Muscle of back (tissue), 11 donors: ENCODE data around the gene TPRKB. TPM values are rescaled to one million over a fixed set of nuclear protein-coding genes. Genes with fewer than 3 reads are reported as not detected.
"Not testable (repeated sequence)": the region's sequence is repeated elsewhere in the genome, so short reads cannot be mapped to it uniquely, and the experiment has no call there.

ENCODE experiments used
- DNase-seq, 3 donors: peaks; one replicate each; pipeline versions ENCODE4 v3.0.0 to v3.0.0-alpha.2; 2013
- polyA plus RNA-seq, 10 donors: library from polyadenylated mRNA; unstranded; fragments of 120-200 nt; gene quantifications; one replicate each; pipeline ENCODE4 v1.2.1, GENCODE V29; 2013; ENCODE audit not compliant: insufficient read length in 10 of 10

Gene TPRKB
- polyA plus RNA-seq, 10 donors: 40.1 to 49.2 (median 44.3) TPM

DNA sequence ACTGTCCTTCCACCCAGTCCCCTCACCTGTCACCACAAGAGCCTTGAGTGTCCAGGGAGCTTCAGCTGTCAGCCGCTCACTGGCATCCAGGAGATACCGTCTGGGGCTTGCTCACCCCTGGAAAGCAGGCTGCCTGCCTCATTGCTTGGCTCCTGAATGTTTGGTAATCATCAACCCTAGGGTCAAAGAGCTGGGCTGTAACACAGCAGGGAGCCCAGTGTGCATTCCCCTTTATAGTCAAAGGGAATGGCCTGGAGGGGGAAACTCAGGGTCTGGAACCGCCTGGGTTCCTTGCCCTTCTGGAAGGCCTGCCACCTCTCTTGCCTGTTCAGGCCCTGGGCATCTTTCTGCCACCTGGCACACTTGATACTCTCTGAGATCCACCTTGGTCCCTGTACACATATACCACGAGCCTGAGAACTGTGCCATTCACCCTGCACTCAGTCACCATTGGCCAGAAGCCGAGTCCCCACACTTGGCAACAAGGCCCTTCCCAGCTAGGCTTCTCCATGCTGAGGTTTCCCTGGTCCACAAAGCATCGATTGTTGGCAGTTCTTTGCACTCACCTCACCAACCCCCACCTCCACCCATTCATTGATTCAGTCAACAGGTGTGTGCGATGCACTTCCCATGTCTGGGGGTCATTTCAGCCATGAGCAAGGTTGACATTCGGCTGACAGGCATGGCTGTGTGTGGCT lies 35.0 kb downstream of the TPRKB start:
- DNase-seq: no peak

DNA sequence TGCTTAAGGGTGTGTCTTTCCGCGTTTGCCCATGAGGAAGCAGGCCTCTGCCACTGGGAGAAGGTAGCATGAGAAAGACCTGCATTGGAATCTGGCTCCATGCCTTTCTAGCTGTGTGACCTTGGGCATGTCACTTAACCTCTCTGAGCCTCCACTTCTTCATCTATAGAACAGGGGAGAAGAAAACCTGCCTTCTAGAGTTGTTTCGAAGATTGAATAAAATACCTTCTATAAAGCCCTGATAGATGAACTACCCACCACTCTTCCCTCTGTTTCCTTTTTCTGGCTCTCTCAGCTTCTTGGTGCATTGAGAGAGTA lies 35.7 kb downstream of the TPRKB start:
- DNase-seq: not testable (repeated sequence)

DNA sequence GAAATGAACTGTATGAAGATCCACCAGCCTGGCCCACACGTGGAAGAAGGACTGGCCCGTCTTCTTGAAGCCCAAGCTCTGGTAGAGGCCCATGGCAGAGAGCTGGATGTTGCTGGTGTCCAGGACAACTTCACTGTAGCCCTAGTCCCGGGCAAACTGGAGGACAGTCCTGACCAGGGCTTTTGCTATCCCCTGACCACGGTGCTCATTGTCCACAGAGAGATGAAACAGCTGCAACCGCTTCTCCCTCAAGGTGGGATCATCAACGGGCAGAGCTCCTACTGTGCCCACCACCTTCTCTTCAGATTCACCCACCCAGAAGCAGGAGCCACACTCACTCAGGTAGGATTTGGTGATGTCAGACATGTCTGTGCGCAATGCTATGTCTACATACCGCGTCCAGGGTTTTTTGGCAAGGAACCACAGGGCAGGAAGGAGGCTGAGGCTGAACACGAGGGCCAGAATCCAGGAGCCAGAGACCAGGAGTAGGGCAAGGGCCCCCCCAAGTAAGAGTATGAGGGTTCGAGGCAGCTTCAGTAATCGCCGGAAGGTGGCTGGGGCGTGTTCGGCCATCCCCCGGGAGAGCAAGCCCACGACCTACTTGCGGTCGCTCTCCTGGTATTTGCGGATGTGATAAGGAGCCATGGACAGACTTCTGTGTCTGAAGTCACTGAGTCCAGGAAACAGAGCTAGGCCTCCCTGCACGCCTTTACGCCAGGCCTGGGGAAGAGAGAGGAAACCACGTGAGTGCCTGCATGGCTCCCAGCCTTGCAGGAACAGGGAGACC lies 36.3 kb downstream of the TPRKB start:
- no peak for DNase-seq

GRCh38 chr2:73700131-73700611 lies 37.0 kb downstream of the TPRKB start:
- peak in 1 of 3 donors; percentile 20 for DNase-seq

GRCh38 chr2:73699437-73699836 lies 37.7 kb downstream of the TPRKB start:
- DNase-seq: no peak

DNA sequence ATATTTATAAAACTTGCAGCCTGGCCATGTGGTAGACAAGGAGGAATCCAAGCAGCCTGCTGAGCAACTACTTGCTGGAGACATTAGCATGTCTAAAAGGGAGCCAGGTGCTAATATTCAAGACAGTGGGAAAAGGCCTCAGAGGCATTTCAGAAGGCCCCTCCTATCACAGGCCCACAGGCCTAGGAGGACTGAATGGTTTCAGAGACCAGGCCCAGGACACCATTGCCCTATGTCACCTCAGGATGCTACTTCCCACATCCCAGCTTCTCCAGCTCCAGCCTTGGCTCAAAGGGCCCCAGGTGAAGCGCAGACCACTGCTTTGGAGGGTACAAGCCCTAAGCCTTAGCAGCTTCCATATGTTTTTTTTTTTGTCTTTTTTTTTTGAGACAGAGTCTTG lies 39.0 kb downstream of the TPRKB start:
- DNase-seq: no peak

DNA sequence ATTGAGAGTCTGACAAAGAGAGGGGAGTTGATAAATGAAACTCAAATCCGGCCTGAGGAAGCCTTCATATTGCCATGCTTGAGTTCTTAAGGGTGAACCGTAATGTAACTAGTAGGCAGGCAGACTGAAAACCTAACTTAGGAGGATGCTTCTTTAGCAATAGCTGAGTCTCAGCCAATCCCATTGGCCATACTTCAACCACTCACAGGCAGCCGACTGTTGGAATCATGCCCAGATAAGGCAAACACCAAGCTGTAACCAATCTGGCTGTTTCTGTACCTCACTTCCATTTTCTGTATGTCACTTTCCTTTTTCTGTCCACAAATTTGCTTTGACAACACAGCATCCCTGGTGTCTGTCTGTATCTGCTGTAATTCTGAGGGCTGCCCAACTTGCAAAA lies 39.5 kb downstream of the TPRKB start:
- no peak for DNase-seq

DNA sequence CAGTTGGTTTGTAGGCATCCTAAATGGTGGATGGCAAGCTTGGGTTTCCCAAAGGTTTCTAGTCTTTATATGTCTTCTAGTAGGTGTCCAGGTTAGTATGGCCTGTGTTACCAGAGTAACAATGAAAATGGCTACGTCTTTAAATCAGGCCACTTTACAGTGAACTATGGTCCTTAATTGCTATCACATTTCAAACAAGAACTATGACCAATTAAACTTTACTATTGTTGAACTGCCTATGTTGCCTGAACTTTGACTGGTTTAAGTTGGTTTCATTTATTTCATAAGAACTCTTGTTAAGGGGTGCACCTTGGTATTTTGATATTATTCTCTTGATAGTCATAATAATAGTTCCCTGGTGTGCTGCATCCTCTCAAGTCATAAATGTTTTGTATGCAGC lies 40.2 kb downstream of the TPRKB start:
- not testable (repeated sequence) for DNase-seq

- not testable (repeated sequence) for DNase-seq
Measured at GRCh38 chr2:73696521-73696920, 40.6 kb downstream of the TPRKB start.

DNA sequence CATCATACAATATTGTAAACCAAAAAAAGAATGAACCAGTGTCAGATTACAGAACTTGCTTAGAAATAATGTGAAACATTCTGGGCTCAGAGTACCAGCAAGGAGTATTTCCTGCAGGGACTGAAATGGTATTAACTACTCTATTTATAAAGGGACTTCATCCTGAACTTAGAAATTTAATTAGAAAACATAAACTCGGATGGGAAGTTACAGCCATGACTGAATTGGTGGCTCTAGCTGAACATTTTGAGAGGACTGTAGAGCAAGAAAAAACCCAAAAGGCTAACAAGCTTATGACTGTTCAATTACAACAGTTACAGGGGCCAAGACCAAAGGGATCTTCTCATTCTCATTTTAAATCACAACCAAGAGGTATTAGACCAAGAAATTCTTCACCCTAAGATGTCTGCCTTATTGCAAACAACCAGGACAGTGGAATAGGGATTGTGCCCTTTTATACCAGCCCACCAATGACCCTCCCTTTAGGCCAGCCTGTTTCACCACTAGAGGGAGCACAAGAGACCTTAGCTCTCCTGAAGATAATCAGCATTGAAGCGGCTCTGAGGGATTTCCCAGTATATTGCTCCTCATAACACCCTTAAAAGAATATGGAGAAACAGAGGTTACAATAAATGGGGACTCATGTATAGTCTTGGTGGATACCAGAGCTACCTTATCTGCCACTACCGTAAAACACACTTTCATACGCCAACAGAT lies 46.6 kb downstream of the TPRKB start:
- DNase-seq: not testable (repeated sequence)

DNA sequence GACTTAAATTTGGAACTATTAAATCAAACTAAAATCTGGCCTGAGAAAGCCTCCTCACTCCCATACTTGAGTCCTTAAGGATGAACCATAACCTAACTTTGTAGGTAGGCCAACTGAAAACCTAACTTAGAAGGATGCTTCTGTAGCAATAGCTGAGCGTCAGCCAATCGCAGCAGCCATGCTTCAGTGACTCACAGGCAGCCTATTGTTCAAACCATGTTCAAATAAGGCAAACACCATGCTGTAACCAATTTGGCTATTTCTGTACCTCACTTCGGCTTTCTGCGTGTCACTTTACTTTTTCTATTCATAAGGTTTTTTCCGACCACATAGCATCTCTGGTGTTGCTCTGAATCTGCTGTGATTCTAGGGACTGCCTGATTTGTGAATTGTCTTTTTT lies 48.7 kb downstream of the TPRKB start:
- not testable (repeated sequence) for DNase-seq

DNA sequence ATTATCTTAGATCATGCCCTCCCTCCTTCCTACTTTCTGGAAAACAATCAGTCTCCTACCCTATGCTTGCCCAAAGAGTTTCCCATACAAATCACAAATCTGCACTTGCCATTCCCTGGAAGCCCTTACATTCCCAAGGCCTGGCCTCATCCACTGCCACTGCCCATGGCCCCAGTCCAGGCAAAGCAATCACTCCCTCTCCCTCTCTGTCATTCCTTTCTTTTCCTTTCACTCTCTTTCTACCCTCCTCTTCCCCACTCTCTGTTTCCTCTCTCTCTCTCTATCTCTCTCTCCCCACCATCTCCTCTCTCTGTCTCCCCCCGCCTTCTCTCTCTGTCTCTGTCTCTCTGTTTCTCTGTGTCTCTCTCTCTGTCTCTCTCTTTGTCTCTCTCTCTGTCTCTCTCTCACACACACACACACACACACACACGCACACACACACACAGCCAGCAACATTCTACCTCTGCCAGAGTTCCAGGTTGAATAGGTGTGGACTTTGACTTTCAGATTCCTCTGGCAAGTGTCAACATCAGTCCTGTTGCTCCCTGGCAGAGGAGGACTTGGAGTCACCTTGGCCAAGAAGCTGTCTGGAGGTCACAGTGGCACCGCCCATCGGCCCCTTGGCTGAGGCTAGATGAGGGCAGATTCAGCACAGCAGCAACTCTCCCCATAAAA lies 51.2 kb downstream of the TPRKB start:
- DNase-seq: no peak

DNA sequence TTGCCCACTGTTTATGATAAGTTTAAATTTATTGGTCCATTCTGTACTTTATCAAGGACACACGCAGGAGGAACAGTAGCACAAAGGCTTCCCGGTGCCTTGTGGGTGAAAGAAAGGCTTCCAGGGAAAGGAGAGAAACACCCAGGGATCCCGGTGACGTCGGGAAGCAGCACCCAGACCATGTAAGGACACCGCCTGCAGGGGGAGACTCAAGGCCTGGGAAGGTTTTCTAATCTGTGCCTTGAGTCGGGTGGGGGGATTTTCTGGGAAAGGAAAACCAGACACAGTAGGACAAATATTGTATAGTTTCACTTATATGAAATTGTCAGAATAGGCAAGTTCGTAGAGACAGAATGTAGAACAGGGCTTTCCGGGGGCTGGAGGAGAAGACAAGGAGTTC lies 52.2 kb downstream of the TPRKB start:
- DNase-seq: not testable (repeated sequence)

GRCh38 chr2:73684325-73684724 lies 52.8 kb downstream of the TPRKB start:
- DNase-seq: not testable (repeated sequence)

GRCh38 chr2:73679951-73680571 lies 57.1 kb downstream of the TPRKB start:
- DNase-seq: peak in 2 of 3 donors; percentile 15 to 22

Other genes starting within 250 kb of the TPRKB start
- gene NAT8, start 94.9 kb downstream of the TPRKB start, polyA plus RNA-seq: under 1 TPM in 5 of 10 donors, not detected in 5; 0.18 to 0.63 (median 0.29) TPM
- gene DUSP11, start 42.8 kb upstream of the TPRKB start, polyA plus RNA-seq: 10 to 100 TPM; 16.5 to 22.3 (median 19.7) TPM
- not detected for gene C2orf78, start 46.8 kb upstream of the TPRKB start, polyA plus RNA-seq
- gene STAMBP, start 91.6 kb upstream of the TPRKB start, polyA plus RNA-seq: 10 to 100 TPM; 33.9 to 51.4 (median 40.0) TPM
- 10 to 100 TPM in 1 of 10 donors, 1 to 10 TPM in 9; 3.7 to 10.8 (median 4.8) TPM for gene ACTG2, start 155.7 kb upstream of the TPRKB start, polyA plus RNA-seq
- 10 to 100 TPM; 36.6 to 55.3 (median 39.7) TPM for gene DGUOK, start 189.5 kb upstream of the TPRKB start, polyA plus RNA-seq
- gene TET3, start 247.6 kb upstream of the TPRKB start, polyA plus RNA-seq: 10 to 100 TPM in 2 of 10 donors, 1 to 10 TPM in 8; 6.6 to 12.9 (median 8.7) TPM